ENCODE results near the gene IFITM10. TPM values are rescaled to one million over a fixed set of nuclear protein-coding genes. Genes with fewer than 3 reads are reported as not detected.

The IFITM10 gene
- total and polyA plus RNA-seq, 12 donors = 0.28 to 267 (median 31.6) TPM

DNA sequence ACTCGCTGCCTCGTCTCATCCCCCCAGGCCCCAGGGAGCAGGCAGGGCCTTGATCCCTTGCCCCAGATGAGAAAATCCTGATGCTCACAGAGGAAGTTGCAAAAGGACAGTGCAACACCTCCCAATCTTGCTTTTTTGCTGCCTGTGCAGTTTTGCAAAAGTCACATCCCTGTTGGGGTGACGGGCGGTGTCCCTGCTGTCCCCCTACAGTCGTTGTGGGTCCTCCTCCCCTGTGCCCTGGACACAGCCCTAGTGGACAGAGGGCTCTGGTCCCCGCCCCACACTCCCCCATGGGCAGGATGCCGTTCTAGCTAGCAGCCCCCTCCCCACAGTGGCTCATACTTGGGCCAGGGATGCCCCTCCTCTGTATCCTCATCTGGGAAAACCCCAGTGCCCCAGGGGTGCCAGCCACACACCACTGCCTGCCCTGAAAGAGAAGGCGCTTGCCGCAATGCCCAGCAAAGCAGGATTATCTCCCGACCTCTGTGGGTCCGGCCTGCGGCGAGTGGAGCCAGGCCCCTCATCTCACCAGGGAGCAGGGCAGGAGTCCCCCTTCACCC is 31.7 kb upstream of the IFITM10 start:
- 76 to 91% (median 85%) methylated on average over 9 to 13 of the region's 13 CpGs for WGBS, 4 donors
- H3K4me1 ChIP-seq (replicated peaks in 1 of 2) = no peaks in the 10 kb centered on the region
- H3K4me3 ChIP-seq = no peak overlapping the region
- H3K27me3 ChIP-seq = no peaks in the 10 kb centered on the region
- H3K36me3 ChIP-seq (replicated peaks in 1 of 2) = no peaks in the 10 kb centered on the region
- H3K9me3 ChIP-seq (replicated peaks in 1 of 3) = no peaks in the 10 kb centered on the region
- peak overlapping the region in 1 of 5 donors; percentile 36 for H3K27ac ChIP-seq
- TF ChIP-seq CTCF (IDR thresholded peaks at IDR 0.05) (no peak), POLR2A (IDR thresholded peaks at IDR 0.05) (no peak)
- peak in 2 of 7 donors; percentile 26 for DNase-seq
- intact Hi-C loops (cut with DNase I) = no loop called here

DNA sequence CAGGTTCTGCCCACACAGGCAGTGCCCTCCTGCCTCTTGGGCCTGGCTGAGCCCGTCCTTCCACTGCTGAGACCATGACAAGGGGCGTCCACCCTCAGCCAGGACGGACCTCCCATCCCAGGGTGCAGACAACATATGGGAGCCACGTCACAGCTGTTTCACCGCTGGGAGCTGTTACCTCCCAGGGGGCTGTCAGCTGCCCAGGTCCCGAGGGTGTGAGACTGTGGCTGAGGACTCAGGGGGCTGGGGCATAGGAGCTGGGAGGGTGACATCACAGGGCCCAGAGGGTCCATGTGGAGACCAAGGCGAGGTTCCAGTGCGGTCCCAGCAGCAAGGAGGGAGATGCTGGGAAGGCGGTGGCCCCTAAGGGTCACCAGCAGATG is 31.2 kb upstream of the IFITM10 start:
- no peak overlapping the region for H3K4me3 ChIP-seq
- peak overlapping the region in 1 of 5 donors; percentile 36 for H3K27ac ChIP-seq
- DNase-seq = no peak
- intact Hi-C loops (cut with DNase I) = no loop called here
- TF ChIP-seq CTCF (IDR thresholded peaks at IDR 0.05) = no peak
- no peak for TF ChIP-seq POLR2A (IDR thresholded peaks at IDR 0.05)
- no peaks in the 10 kb centered on the region for H3K9me3 ChIP-seq (replicated peaks in 1 of 3)
- no peaks in the 10 kb centered on the region for H3K36me3 ChIP-seq (replicated peaks in 1 of 2)
- no peaks in the 10 kb centered on the region for H3K27me3 ChIP-seq
- no peaks in the 10 kb centered on the region for H3K4me1 ChIP-seq (replicated peaks in 1 of 2)
- 78 to 96% (median 91%) methylated on average over 3 to 9 of the region's 9 CpGs for WGBS, 4 donors

GRCh38 chr11:1780700-1781592 is 30.6 kb upstream of the IFITM10 start:
- no peak for TF ChIP-seq POLR2A (IDR thresholded peaks at IDR 0.05)
- no peak for TF ChIP-seq CTCF (IDR thresholded peaks at IDR 0.05)
- no peaks in the 10 kb centered on the region for H3K4me1 ChIP-seq (replicated peaks in 1 of 2)
- H3K4me3 ChIP-seq = no peak overlapping the region
- WGBS, 4 donors = 72 to 85% (median 80%) methylated on average over 17 to 25 of the region's 25 CpGs
- H3K27ac ChIP-seq = peak overlapping the region in 1 of 5 donors; percentile 36
- no peaks in the 10 kb centered on the region for H3K27me3 ChIP-seq
- H3K36me3 ChIP-seq (replicated peaks in 1 of 2) = no peaks in the 10 kb centered on the region
- intact Hi-C loops (cut with DNase I) = no loop called here
- DNase-seq = peak in 4 of 7 donors; percentile 31 to 51 (median 37)
- H3K9me3 ChIP-seq (replicated peaks in 1 of 3) = no peaks in the 10 kb centered on the region

DNA sequence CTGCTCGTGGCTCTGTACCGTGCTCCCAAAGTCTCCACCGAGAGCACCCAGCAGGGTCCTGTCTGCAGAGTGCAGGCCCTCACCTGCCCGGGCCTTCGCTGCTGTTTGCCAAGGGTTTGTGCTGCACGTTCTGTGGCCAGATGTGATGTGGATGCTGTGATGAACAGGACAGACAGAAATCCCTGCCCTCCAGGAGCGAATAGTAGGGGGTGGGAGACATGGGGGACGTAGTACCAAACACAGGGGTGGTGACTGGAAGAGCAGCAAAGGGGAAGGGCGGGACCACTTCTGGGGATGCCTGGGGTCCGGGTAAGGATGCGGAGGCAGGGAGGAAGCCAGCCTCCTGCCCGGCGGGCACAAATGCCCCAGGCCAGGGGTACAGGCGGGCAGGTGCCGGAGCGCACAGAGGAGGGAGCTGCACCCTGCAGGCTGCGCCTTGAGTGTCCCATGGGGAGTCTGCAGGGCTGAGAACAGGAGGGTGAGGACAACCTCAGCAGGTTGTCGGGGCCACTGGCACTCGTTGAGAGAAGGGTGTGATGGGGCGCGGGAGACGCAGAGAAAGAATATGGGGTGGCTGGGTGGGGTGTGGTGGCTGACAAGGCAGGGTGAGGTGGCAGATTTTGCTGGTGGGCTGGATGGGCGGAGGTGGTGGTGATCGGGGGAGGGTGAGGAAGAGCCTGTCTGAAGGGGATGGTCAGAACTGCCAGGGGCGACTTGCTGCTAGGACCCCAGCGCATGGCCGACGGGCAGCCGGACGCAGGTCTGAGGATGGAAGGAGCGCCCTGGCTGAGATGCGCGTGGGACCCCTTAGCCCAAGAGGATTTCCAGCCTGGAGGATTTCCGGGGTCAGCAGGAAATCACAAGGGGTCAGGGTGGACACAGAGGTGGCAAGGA is 29.7 kb upstream of the IFITM10 start:
- H3K27ac ChIP-seq = no peak overlapping the region
- H3K4me3 ChIP-seq = no peak overlapping the region
- TF ChIP-seq CTCF (IDR thresholded peaks at IDR 0.05) = no peak
- TF ChIP-seq POLR2A (IDR thresholded peaks at IDR 0.05) = no peak
- H3K9me3 ChIP-seq (replicated peaks in 1 of 3) = no peaks in the 10 kb centered on the region
- intact Hi-C loops (cut with DNase I) = no loop called here
- no peak for DNase-seq
- H3K27me3 ChIP-seq = no peaks in the 10 kb centered on the region
- H3K36me3 ChIP-seq (replicated peaks in 1 of 2) = no peaks in the 10 kb centered on the region
- H3K4me1 ChIP-seq (replicated peaks in 1 of 2) = no peaks in the 10 kb centered on the region
- WGBS, 4 donors = 85 to 91% (median 87%) methylated on average over 29 to 34 of the region's 34 CpGs
